Epithelial cell of esophagus (primary cell): Measurements from ENCODE around the gene LNX2.

Experiments
- DNase-seq: peaks from one replicate; pipeline ENCODE4 v3.0.0; 2010; ENCODE audit warnings: low read depth
- H3K4me3 ChIP-seq: 2 replicates; pipeline ENCODE4 v1.5.1; 2011; ENCODE audit warnings: mild to moderate bottlenecking, low read length, control low read depth
- CTCF ChIP-seq: IDR thresholded peaks from 2 replicates; pipeline ENCODE4 v1.5.1; 2011; ENCODE audit warnings: low read depth, mild to moderate bottlenecking, low read length, control low read depth, inconsistent platforms; ENCODE audit not compliant: insufficient read depth; ENCODE audit errors: missing control alignments

Gene LNX2

GRCh38 chr13:27504128-27504867, 116.0 kb downstream of the LNX2 start:
- no peak for DNase-seq
- no peak for TF ChIP-seq CTCF
- no peak overlapping the region for H3K4me3 ChIP-seq

GRCh38 chr13:27500806-27501534, 119.4 kb downstream of the LNX2 start:
- no peak for DNase-seq
- TF ChIP-seq CTCF: no peak
- H3K4me3 ChIP-seq: no peak overlapping the region

- no peak for DNase-seq
- H3K4me3 ChIP-seq: no peak overlapping the region
- TF ChIP-seq CTCF: no peak
These were observed 122.6 kb downstream of the LNX2 start for GRCh38 chr13:27497563-27498230.

- no peak overlapping the region for H3K4me3 ChIP-seq
- no peak for TF ChIP-seq CTCF
- no peak for DNase-seq
These were observed 123.6 kb downstream of the LNX2 start for GRCh38 chr13:27496536-27497273.

GRCh38 chr13:27496006-27496405, 124.3 kb downstream of the LNX2 start:
- no peak for DNase-seq
- no peak overlapping the region for H3K4me3 ChIP-seq
- no peak for TF ChIP-seq CTCF
